RPMI8226 (cell line): ENCODE measurements around the gene FLII.

Source experiments
- DNase-seq: peaks from one replicate; pipeline ENCODE4 v3.0.0-alpha.2; 2015

FLII gene

DNA sequence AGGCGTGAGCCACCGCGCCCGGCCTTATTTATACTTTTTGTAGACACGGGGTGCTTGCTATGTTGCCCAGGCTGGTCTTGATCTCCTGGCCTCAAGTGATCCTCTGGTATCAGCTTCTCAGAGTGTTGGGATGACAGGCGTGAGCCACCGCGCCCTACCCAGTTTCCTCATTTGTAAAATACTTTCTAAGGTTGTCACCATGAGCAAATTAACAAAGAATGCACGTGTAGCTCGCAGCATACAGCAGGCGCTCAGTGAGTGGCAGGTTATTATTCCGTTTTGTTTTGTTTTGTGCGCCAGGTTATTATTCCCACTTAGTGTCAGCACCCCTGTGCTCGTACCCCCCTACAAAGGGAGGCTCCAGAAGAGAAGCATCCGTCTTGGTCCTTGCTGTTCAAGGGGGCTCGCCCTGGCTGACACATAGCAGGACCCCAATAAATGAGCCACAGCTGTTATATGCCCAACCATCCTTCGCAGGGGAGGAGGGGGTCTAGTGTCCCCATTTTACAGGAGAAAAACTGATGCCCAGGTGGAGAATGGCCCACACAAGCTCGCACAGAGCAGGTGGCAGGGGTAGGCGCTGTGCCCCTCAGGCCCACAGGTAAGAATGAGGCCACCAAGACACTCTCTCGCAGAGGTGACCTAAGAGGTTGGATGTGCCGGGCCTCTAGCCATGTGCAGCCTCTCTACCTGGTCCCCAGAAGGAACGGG lies 1.2 kb upstream of the FLII start:
- no peak for DNase-seq

DNA sequence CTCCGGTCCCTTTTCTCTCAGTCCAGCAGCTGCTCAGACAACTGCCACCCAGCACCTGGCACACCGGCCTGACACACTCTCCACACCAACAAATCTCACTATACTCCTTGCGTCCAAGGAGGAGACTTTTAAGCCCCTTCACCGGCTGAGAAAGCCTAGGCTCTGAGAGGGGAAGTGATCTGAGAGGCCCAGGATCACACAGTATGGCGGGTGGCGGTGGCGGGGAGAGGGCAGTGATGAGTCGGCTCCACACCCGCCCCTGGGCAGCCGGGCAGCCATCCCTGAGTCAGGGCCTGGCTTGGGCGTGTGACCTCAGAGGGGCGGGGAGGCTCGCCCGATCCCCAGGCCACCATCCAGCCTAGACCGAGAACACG lies 569 bp downstream of the FLII start:
- peak; percentile 81 for DNase-seq

DNA sequence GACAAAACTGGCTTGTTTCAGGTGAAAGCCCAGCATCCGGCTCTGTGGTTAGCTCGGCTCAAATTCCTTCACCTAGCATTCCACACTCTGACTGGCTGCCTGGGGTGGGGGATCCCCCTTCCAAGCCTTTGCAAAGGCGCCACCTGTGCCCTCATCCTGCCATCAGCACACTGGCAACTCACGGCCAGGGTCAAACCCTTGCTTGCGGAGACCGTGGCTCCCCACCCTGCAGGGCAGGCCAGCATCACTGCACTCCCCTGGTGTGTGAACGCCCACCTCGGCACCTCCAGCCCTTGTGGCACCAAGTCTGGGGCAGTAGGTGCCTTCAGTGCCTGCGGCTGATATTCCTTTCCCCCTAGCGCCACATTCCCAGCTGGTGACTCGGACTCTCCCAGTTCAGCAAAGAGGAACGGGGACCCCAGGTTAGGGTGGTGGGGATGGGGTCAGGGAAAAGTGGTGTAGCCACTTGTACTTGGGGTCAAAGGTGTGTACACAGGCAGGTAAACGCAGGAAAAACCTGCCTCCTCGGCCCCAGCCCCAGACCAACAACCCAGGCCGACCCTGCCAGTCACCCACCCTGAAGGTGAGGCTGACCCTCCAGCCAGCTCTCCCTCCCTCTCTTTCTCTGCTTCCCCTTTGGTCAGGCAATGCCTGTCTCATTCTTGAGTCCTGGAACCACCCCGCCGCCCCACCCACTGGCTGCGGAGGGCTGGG lies 1.1 kb downstream of the FLII start:
- DNase-seq, result peak; percentile 62

DNA sequence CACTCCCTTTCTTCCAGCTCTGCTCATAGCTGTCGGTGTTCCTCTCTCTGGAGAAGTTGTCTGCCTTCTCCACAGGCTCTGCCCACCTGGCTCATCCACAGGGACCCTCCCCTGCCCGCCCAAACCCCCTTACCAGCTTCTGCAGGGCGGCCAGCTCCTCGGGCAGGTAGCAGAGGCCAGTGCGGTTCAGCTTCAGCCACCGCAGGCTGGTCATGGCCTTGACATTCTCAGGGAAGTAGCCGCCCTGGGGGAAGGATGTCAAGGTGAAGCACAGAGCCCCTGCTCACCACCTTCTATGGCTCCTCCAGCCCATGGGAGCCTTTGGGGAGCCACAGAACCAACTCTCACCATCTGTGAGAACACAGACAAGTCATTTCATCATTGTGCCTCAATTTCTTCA lies 1.8 kb downstream of the FLII start:
- DNase-seq, result no peak

- no peak for DNase-seq
Observed at GRCh38 chr17:18256351-18256750, 2.2 kb downstream of the FLII start.

- DNase-seq, result no peak
Observed at GRCh38 chr17:18254888-18255649, 3.5 kb downstream of the FLII start.

DNA sequence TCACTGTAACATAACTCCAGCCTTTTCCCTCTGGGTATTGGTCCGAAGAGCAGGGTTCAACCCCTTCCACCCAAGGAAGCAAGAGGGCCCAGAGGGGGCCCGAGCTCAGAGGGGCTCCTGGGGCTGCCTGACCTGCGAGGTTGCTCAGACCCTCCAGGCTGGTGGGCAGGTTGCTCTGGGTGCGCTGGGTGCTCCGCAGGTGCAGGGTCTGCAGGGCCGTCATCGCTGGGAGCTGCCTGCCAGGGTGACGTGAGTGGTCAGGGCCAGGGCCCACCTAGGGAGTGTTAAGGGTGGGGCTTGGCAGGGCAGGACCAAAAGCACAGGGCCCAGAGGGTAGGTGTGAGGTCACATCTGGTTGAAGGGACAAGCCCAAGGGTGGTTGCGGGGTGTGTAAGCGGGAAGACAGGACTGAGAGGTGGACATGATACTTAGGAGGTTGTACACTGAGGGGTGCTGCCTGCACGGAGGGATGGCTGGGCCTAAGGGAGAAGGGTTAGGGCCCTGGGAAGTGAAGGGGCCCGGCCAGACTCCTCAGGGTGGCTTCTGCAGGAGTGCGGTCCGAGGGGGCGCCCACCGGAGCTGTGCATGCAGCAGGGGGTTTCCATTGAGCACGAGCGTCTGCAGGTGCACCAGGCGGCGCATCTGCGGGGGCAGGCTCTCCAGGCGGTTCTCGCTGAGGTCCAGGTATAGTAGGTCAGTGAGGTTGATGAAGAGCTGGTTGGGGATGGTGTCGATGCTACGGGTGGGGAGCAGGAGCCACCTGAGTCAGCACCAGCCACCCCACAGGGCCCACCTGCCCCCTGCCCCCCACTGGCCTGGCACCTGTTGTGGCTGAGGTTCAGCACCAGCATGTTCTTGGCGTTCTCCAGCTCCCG lies 4.4 kb downstream of the FLII start:
- no peak for DNase-seq

GRCh38 chr17:18253187-18253884 lies 5.2 kb downstream of the FLII start:
- no peak for DNase-seq

GRCh38 chr17:18252160-18252559 lies 6.4 kb downstream of the FLII start:
- DNase-seq, result no peak

GRCh38 chr17:18251204-18251603 lies 7.3 kb downstream of the FLII start:
- DNase-seq, result no peak

GRCh38 chr17:18250708-18251107 lies 7.8 kb downstream of the FLII start:
- no peak for DNase-seq

DNA sequence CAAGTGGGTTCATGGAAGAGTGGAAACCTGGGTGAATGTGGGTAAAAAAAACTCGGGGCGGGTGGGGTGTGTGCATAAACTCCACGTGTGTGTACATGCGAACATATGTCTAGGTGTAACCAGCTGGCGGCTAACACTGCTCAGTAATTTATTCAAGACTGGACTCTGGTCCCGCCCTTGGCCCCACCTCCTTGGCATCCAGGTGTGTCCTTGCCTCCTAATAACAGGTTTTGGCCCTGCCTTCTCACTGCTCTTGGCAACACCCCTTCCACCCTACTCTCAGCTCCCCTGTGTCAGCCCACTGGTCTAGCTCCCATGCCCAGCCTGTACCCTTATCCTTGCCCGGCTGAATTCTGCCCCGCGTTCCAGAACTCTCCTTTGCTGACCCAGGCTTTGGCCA lies 8.3 kb downstream of the FLII start:
- peak; percentile 36 for DNase-seq

GRCh38 chr17:18248811-18249210 lies 9.7 kb downstream of the FLII start:
- no peak for DNase-seq

- DNase-seq, result peak; percentile 73
Observed at GRCh38 chr17:18248300-18248731, 10.2 kb downstream of the FLII start.

DNA sequence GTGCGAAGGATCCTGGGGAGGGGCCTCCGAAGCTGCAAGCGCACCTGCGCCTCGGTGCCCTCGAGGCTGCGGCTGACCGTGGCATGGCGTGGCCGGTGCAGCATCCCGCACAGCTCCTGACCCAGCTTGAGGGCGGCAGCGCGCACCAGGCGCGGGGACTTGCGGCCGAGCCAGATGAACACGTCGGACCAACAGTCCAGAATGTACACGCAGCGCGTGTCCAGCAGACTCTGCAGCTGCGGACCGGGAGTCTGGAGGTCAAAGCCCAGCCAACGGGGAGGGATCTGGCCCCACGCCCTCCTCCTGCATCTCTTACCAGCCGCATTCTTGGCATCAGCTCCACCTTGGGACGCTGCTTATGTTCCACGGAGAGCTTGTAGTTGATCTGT lies 10.9 kb downstream of the FLII start:
- no peak for DNase-seq

- no peak for DNase-seq
Observed at GRCh38 chr17:18246880-18247612, 11.5 kb downstream of the FLII start.

GRCh38 chr17:18246109-18246725 lies 12.3 kb downstream of the FLII start:
- DNase-seq, result no peak

DNA sequence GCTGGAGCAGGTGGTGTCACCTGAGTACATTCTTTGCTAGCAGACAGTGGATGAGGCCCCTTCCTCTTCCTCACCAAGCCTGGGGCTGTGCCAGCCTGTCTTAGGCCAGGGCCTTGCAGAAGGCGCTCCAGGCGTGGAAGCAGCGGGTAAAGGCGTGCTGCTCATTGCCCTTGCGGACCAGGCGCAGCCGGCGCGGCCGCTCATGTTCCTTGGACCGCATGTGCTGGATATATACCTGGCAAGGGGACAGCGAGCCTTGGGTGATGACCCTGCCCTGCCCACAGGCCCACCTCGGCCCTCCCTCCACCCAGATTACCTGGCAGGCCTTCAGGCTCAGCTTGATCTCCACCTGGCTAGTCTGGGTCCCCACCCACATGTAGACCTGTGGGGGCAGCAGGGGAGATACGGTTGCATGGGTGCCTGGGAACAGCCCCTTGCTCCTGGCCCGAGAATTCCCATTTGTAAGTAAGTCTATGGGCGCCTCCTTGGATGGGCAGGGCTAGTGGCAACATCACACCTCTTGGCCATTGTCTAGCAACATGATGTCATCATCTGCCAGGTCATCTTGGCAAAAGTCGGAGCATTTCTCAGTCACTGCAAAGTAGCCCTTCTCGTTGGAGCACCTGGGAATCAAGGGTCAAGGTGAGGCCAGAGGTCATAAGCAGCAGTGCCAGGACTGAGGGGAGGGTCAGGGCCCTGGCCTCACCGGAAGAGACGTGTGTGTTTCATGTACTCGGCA lies 13.3 kb downstream of the FLII start:
- DNase-seq, result no peak

DNA sequence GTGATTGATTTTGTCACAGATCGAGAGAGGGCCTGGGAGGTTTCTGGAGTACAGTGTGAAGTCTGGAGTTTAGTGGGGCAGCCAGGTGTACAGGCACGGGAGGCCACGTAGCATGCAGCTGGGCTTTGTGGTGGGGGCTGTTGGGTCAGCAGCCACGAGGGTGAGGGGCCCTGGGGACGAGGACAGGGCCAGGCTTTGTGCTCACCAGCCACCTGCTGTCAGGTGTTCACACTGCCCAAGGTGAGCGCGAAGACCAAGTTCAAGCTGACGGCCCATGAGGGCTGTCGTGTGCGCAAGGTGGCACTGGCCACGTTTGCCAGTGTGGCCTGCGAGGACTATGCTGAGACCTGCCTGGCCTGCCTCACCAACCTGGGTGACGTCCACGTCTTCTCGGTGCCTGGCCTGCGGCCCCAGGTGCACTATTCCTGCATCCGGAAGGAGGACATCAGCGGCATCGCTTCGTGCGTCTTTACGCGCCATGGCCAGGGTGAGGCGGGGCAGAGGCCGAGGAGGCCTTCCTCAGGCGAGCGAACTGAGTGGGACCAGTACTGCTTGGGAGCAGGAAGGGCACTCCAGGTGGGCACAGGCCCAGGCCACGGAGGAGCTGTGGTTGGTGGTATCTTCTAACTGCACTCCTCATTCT lies 17.2 kb downstream of the FLII start:
- DNase-seq, result no peak

DNA sequence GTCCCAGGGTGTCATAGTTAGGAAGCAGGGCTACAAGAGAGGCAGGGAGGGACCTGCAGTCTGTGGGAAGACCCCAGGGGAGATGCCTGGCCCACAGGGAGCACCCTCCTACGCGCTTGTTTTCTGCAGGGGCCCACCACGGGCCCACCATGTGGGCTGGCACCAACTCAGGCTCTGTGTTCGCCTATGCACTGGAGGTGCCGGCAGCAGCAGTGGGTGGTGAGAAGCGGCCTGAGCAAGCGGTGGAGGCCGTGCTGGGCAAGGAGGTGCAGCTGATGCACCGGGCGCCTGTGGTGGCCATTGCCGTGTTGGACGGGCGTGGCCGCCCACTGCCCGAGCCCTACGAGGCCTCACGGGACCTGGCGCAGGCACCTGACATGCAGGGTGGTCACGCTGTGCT lies 18.1 kb downstream of the FLII start:
- DNase-seq, result no peak
